Measurements from ENCODE around the gene PDCL3.

The PDCL3 gene

GRCh38 chr2:100551303-100551702 is 11.5 kb upstream of the PDCL3 start:
- DNase-seq (ENCODE audit: insufficient read length, low spot score) = no peak
- FAIRE-seq = no peak
- TF ChIP-seq POLR2A (IDR thresholded peaks at IDR 0.05; ENCODE audit: low read depth, low read length) (no peak), SPI1 (IDR thresholded peaks at IDR 0.05; ENCODE audit: low read depth, low read length) (no peak), POLR2AphosphoS5 (IDR thresholded peaks at IDR 0.05; ENCODE audit: low read depth, low read length) (no peak), POU2F2 (IDR thresholded peaks at IDR 0.05; ENCODE audit: low read depth, low read length) (no peak), PAX5 (IDR thresholded peaks at IDR 0.05; ENCODE audit: insufficient read depth, low read length, severe bottlenecking) (no peak), TAF1 (IDR thresholded peaks at IDR 0.05; ENCODE audit: low read depth, low read length) (no peak)

GRCh38 chr2:100554798-100555407 is 7.9 kb upstream of the PDCL3 start:
- FAIRE-seq = peak; percentile 5
- TF ChIP-seq SPI1 (IDR thresholded peaks at IDR 0.05; ENCODE audit: low read depth, low read length) (peak; percentile 85), POLR2AphosphoS5 (IDR thresholded peaks at IDR 0.05; ENCODE audit: low read depth, low read length) (no peak)
- no peak for DNase-seq (ENCODE audit: insufficient read length, low spot score)

- no peak for FAIRE-seq
- TF ChIP-seq SPI1 (IDR thresholded peaks at IDR 0.05; ENCODE audit: low read depth, low read length) (no peak), POU2F2 (IDR thresholded peaks at IDR 0.05; ENCODE audit: low read depth, low read length) (no peak), PAX5 (IDR thresholded peaks at IDR 0.05; ENCODE audit: insufficient read depth, low read length, severe bottlenecking) (no peak), TAF1 (IDR thresholded peaks at IDR 0.05; ENCODE audit: low read depth, low read length) (no peak), POLR2AphosphoS5 (IDR thresholded peaks at IDR 0.05; ENCODE audit: low read depth, low read length) (no peak), POLR2A (IDR thresholded peaks at IDR 0.05; ENCODE audit: low read depth, low read length) (no peak)
- no peak for DNase-seq (ENCODE audit: insufficient read length, low spot score)
Observed at GRCh38 chr2:100556746-100557145, 6.0 kb upstream of the PDCL3 start.

GRCh38 chr2:100560216-100560830 is 2.5 kb upstream of the PDCL3 start:
- FAIRE-seq (no peak), DNase-seq (ENCODE audit: insufficient read length, low spot score) (no peak)
- TF ChIP-seq POLR2A (IDR thresholded peaks at IDR 0.05; ENCODE audit: low read depth, low read length) = no peak
- TF ChIP-seq SPI1 (IDR thresholded peaks at IDR 0.05; ENCODE audit: low read depth, low read length) = 0 out of 2 replicates have a peak, but pooled peaks have one; percentile 5

GRCh38 chr2:100561191-100561590 is 1.6 kb upstream of the PDCL3 start:
- DNase-seq (ENCODE audit: insufficient read length, low spot score) = no peak
- FAIRE-seq = no peak

GRCh38 chr2:100563407-100564247 is 834 bp downstream of the PDCL3 start:
- no peak for FAIRE-seq
- no peak for TF ChIP-seq PAX5 (IDR thresholded peaks at IDR 0.05; ENCODE audit: insufficient read depth, low read length, severe bottlenecking)
- 0 out of 2 replicates have a peak, but pooled peaks have one; percentile 48 for TF ChIP-seq POLR2A (IDR thresholded peaks at IDR 0.05; ENCODE audit: low read depth, low read length)
- no peak for TF ChIP-seq POU2F2 (IDR thresholded peaks at IDR 0.05; ENCODE audit: low read depth, low read length)
- no peak for TF ChIP-seq TAF1 (IDR thresholded peaks at IDR 0.05; ENCODE audit: low read depth, low read length)
- TF ChIP-seq SPI1 (IDR thresholded peaks at IDR 0.05; ENCODE audit: low read depth, low read length) = no peak
- no peak for TF ChIP-seq POLR2AphosphoS5 (IDR thresholded peaks at IDR 0.05; ENCODE audit: low read depth, low read length)
- DNase-seq (ENCODE audit: insufficient read length, low spot score) = no peak

More at GRCh38 chr2:100561191-100561590, 1.6 kb upstream of the PDCL3 start:
- TF ChIP-seq PAX5 (IDR thresholded peaks at IDR 0.05; ENCODE audit: insufficient read depth, low read length, severe bottlenecking) = no peak
- TF ChIP-seq TAF1 (IDR thresholded peaks at IDR 0.05; ENCODE audit: low read depth, low read length) = no peak
- no peak for TF ChIP-seq SPI1 (IDR thresholded peaks at IDR 0.05; ENCODE audit: low read depth, low read length)
- no peak for TF ChIP-seq POLR2A (IDR thresholded peaks at IDR 0.05; ENCODE audit: low read depth, low read length)
- TF ChIP-seq POU2F2 (IDR thresholded peaks at IDR 0.05; ENCODE audit: low read depth, low read length) = no peak
- no peak for TF ChIP-seq POLR2AphosphoS5 (IDR thresholded peaks at IDR 0.05; ENCODE audit: low read depth, low read length)

- no peak for TF ChIP-seq SPI1 (IDR thresholded peaks at IDR 0.05; ENCODE audit: low read depth, low read length)
- no peak for TF ChIP-seq TAF1 (IDR thresholded peaks at IDR 0.05; ENCODE audit: low read depth, low read length)
- DNase-seq (ENCODE audit: insufficient read length, low spot score) (no peak), FAIRE-seq (no peak)
Observed at GRCh38 chr2:100568989-100569388, 6.2 kb downstream of the PDCL3 start.

GRCh38 chr2:100571668-100572067 is 8.9 kb downstream of the PDCL3 start:
- DNase-seq (ENCODE audit: insufficient read length, low spot score) = no peak
- no peak for FAIRE-seq
- no peak for TF ChIP-seq POLR2A (IDR thresholded peaks at IDR 0.05; ENCODE audit: low read depth, low read length)
- no peak for TF ChIP-seq SPI1 (IDR thresholded peaks at IDR 0.05; ENCODE audit: low read depth, low read length)
- TF ChIP-seq POU2F2 (IDR thresholded peaks at IDR 0.05; ENCODE audit: low read depth, low read length) = no peak
- no peak for TF ChIP-seq TAF1 (IDR thresholded peaks at IDR 0.05; ENCODE audit: low read depth, low read length)
- no peak for TF ChIP-seq PAX5 (IDR thresholded peaks at IDR 0.05; ENCODE audit: insufficient read depth, low read length, severe bottlenecking)
- TF ChIP-seq POLR2AphosphoS5 (IDR thresholded peaks at IDR 0.05; ENCODE audit: low read depth, low read length) = no peak

GRCh38 chr2:100577777-100578176 is 15.0 kb downstream of the PDCL3 start:
- no peak for FAIRE-seq

More at GRCh38 chr2:100577777-100578176, 15.0 kb downstream of the PDCL3 start:
- no peak for DNase-seq (ENCODE audit: insufficient read length, low spot score)
- TF ChIP-seq PAX5 (IDR thresholded peaks at IDR 0.05; ENCODE audit: insufficient read depth, low read length, severe bottlenecking) (no peak), POU2F2 (IDR thresholded peaks at IDR 0.05; ENCODE audit: low read depth, low read length) (no peak), TAF1 (IDR thresholded peaks at IDR 0.05; ENCODE audit: low read depth, low read length) (no peak), POLR2A (IDR thresholded peaks at IDR 0.05; ENCODE audit: low read depth, low read length) (no peak), POLR2AphosphoS5 (IDR thresholded peaks at IDR 0.05; ENCODE audit: low read depth, low read length) (no peak), SPI1 (IDR thresholded peaks at IDR 0.05; ENCODE audit: low read depth, low read length) (no peak)

All from GM12891 (cell line).